Suprapubic skin (tissue), 4 donors: ENCODE results near the gene ZNF814. TPM values are rescaled to one million over a fixed set of nuclear protein-coding genes. Genes with fewer than 3 reads are reported as not detected.

Experiments
- DNase-seq, 2 donors: peaks; one replicate each; pipeline ENCODE4 v3.0.0-alpha.2; 2019; ENCODE audit warnings: low spot score in 2 of 2
- H3K27ac ChIP-seq: fragments of 200-600 bp; sonication (generic); one replicate; pipeline ENCODE4 v1.5.1; 2019
- H3K27me3 ChIP-seq: fragments of 200-600 bp; sonication (generic); one replicate; pipeline ENCODE4 v1.5.1; 2019
- H3K36me3 ChIP-seq: fragments of 200-600 bp; sonication (generic); one replicate; pipeline ENCODE4 v1.5.1; 2019
- H3K4me1 ChIP-seq: fragments of 200-600 bp; sonication (generic); one replicate; pipeline ENCODE4 v1.5.1; 2019
- H3K4me3 ChIP-seq: fragments of 200-600 bp; sonication (generic); one replicate; pipeline ENCODE4 v1.5.1; 2019; ENCODE audit warnings: mild to moderate bottlenecking
- H3K9me3 ChIP-seq: fragments of 200-600 bp; sonication (generic); one replicate; pipeline ENCODE4 v1.5.1; 2019
- EP300 ChIP-seq: sonication (generic); formaldehyde crosslinking; IDR thresholded peaks from one replicate; pipeline ENCODE4 v1.6.1; 2017; ENCODE audit warnings: antibody characterized with exemption
- POLR2A ChIP-seq, 2 donors: fragments of 450-650 bp; IDR thresholded peaks; one replicate each; pipeline ENCODE4 v1.6.1; 2017; ENCODE audit warnings: antibody characterized with exemption in 2 of 2, mild to moderate bottlenecking in 2 of 2, moderate library complexity in 2 of 2
- POLR2AphosphoS5 ChIP-seq, 3 donors: sonication (generic); formaldehyde crosslinking; IDR thresholded peaks; one replicate each; pipeline ENCODE4 v1.6.1; 2017; ENCODE audit warnings: antibody characterized with exemption in 3 of 3
- WGBS: methylation state at CpG from one replicate; pipeline ENCODE4 v1.1.5; 2018; 5-methylcytosine and 5-hydroxymethylcytosine counted together
- total RNA-seq, 4 donors: library from RNA; depleted of rRNA; stranded (reverse); fragments of >200 nt; gene quantifications; one replicate each; pipeline ENCODE4 v1.1.0, GENCODE V29; 2016
- TF ChIP-seq, protein P1 (sequence below), 2 donors: fragments of 200-600 bp in 1 of 2; fragments of 450-650 bp in 1 of 2; sonication (generic) in 1 of 2; IDR thresholded peaks; one replicate each; pipeline ENCODE4 v1.5.1; 2016 to 2019; ENCODE audit warnings: antibody characterized with exemption in 2 of 2, mild to moderate bottlenecking in 1 of 2, moderate library complexity in 1 of 2

The ZNF814 gene
- total RNA-seq, 4 donors from 2014 or later, result 9.1 to 36.6 (median 18.3) TPM

DNA sequence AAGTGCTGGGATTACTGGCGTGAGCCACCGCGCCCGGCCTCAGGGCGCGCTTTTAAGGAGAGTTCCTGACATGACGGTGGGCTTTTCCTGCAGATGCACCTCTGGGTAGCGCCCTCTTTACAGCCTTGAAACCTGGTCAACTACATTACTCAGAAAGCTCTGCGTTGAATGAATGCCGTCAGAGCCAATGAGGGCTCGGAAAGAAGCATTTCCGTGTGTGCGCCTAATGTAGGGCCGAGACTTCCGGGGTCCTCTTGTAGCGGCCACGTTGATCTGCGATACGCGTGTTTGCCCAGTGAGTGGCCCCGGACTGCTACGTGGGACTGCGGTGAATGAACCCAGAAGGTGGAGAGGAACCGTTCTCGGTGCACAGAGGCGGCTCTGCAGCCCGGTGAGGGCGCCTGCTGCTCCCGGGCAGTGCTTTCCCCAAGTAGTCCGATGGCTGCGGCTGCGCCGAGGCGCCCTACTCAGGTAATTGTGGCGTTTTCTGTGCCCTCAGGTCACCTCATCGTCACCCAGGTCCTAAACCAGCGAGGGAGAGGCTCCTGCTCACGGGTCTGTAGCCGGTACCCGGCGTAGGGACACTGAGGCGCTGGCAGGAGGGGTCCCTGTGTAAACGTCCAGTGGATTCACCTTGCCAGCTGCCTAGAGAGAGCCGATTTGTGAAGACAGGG, 69.2 kb downstream of the ZNF814 start:
- Histone ChIP-seq H3K9me3 (no peaks in the 10 kb centered on the region), H3K27me3 (no peaks in the 10 kb centered on the region), H3K36me3 (no peaks in the 10 kb centered on the region), H3K27ac (peak overlapping the region; percentile 76), H3K4me1 (peaks cover 21% of the 10 kb centered on the region), H3K4me3 (peak overlapping the region; percentile 79)
- TF ChIP-seq EP300 (no peak), POLR2A (IDR thresholded peaks at IDR 0.05) (peak in 1 of 2 donors; percentile 48)
- under 1% methylated on average over 31 of the region's 44 CpGs for WGBS
- peak; percentile 79 to 88 for DNase-seq

DNA sequence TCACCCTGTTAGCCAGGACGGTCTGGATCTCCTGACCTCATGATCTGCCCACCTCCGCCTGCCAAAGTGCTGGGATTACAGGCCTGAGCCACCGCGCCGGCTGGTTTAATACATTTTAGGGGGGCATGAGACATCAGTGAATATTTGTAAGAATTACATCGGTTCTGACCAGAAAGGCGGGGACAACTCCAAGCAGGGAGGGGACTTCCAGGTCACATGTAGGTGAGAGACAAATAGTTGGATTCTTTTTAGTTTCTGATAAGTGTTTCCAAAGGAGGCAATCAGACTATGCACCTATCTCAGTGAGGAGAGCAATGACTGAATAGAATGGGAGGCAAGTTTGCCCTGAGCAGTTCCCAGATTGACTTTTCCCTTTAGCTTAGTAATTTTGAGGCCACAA, 70.5 kb downstream of the ZNF814 start:
- Histone ChIP-seq H3K4me1 (peaks cover 31% of the 10 kb centered on the region), H3K27ac (no peak overlapping the region), H3K27me3 (no peaks in the 10 kb centered on the region), H3K4me3 (no peak overlapping the region), H3K9me3 (no peaks in the 10 kb centered on the region), H3K36me3 (no peaks in the 10 kb centered on the region)
- WGBS, result 92% methylated on average over 7 of the region's 7 CpGs
- DNase-seq, result no peak
- TF ChIP-seq POLR2AphosphoS5 (IDR thresholded peaks at IDR 0.05), result no peak
- TF ChIP-seq, protein P1, sequence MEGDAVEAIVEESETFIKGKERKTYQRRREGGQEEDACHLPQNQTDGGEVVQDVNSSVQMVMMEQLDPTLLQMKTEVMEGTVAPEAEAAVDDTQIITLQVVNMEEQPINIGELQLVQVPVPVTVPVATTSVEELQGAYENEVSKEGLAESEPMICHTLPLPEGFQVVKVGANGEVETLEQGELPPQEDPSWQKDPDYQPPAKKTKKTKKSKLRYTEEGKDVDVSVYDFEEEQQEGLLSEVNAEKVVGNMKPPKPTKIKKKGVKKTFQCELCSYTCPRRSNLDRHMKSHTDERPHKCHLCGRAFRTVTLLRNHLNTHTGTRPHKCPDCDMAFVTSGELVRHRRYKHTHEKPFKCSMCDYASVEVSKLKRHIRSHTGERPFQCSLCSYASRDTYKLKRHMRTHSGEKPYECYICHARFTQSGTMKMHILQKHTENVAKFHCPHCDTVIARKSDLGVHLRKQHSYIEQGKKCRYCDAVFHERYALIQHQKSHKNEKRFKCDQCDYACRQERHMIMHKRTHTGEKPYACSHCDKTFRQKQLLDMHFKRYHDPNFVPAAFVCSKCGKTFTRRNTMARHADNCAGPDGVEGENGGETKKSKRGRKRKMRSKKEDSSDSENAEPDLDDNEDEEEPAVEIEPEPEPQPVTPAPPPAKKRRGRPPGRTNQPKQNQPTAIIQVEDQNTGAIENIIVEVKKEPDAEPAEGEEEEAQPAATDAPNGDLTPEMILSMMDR (IDR thresholded peaks at IDR 0.05), result no peak
- TF ChIP-seq POLR2A (IDR thresholded peaks at IDR 0.05), result no peak
- TF ChIP-seq EP300, result no peak

DNA sequence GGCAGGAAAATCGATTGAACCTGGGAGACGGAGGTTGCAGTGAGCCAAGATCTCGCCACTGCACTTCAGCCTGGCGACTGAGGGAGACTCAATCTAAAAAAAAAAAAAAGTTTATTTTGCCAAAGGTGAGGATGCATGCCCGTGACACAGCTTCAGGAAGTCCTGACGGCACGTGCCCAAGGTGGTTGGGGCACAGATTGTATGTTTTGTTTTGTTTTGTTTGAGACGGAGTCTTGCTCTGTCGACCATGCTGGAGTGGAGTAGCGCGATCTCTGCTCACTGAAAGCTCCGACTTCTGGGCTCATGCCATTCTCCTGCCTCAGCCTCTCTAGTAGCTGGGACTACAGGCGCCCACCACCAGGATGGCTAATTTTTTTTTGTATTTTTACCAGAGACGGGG, 70.9 kb downstream of the ZNF814 start:
- 94% methylated on average over 14 of the region's 14 CpGs for WGBS
- no peaks in the 10 kb centered on the region for H3K9me3 ChIP-seq
- H3K27me3 ChIP-seq, result no peaks in the 10 kb centered on the region
- H3K4me3 ChIP-seq, result no peak overlapping the region
- DNase-seq, result no peak
- no peaks in the 10 kb centered on the region for H3K36me3 ChIP-seq
- TF ChIP-seq POLR2A (IDR thresholded peaks at IDR 0.05), result no peak
- no peak for TF ChIP-seq EP300
- TF ChIP-seq POLR2AphosphoS5 (IDR thresholded peaks at IDR 0.05), result no peak
- TF ChIP-seq, protein P1 (IDR thresholded peaks at IDR 0.05), result no peak
- H3K4me1 ChIP-seq, result peaks cover 34% of the 10 kb centered on the region
- H3K27ac ChIP-seq, result no peak overlapping the region

DNA sequence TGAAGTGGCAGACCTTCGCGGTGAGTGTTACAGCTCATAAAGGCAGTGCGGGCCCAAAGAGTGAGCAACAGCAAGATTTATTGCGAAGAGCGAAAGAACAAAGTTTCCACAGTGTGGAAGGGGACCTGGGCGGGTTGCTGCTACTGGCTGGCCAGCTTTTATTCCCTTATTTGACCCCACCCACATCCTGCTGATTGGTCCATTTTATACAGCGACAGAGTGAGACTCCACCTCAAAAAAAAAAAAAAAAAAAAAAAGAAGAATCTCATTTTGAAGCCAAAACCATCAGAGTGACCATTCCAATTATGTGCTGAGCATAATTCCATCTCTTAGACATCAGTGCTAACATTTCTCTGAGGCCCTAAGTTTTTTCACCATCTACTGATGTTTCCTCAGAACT, 72.2 kb downstream of the ZNF814 start:
- no peak for TF ChIP-seq EP300
- TF ChIP-seq, protein P1 (IDR thresholded peaks at IDR 0.05), result no peak
- TF ChIP-seq POLR2AphosphoS5 (IDR thresholded peaks at IDR 0.05), result no peak
- TF ChIP-seq POLR2A (IDR thresholded peaks at IDR 0.05), result no peak
- 87% methylated on average over 7 of the region's 7 CpGs for WGBS
- Histone ChIP-seq H3K36me3 (peaks cover 5% of the 10 kb centered on the region), H3K4me3 (no peak overlapping the region), H3K4me1 (peaks cover 39% of the 10 kb centered on the region), H3K9me3 (no peaks in the 10 kb centered on the region), H3K27ac (no peak overlapping the region), H3K27me3 (no peaks in the 10 kb centered on the region)
- DNase-seq, result no peak

DNA sequence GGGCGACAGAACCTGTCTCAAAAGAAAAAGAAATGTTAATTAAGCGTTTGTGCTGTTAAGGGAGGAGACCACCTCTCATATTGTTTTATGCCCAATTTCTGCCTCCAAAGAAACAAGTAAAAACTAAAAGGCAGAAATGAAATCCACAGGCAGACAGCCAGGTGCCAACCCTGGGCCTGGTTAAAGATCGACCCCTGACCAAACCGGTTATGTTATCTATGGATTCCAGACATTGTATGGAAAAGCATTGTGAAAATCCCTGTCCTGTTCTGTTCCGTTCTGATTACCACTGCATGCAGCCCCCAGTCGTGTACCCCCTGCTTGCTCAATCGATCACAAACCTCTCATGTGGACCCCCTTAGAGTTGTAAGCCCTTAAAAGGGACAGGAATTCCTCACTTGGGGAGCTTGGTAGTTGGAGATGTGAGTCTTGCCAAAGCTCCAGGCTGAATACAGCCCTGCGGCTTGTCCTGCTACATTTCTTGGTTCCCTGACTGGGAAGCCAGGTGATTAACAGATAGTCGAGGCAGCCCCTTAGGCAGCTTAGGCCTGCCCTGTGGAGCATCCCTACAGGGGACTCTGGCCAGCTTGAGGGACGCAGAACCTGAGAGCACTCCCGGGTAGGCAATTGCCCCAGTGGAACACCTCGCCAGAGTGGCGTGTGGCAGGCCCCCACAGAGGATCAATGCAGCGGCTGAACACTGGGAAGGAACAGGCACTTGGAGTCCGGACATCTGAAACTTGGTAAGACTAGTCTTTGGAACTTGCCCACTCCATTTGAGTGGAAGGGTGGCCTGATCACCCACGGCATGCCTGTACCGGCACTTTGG, 73.4 kb downstream of the ZNF814 start:
- 81% methylated on average over 13 of the region's 17 CpGs for WGBS
- H3K9me3 ChIP-seq, result no peaks in the 10 kb centered on the region
- TF ChIP-seq POLR2AphosphoS5 (IDR thresholded peaks at IDR 0.05) (no peak), POLR2A (IDR thresholded peaks at IDR 0.05) (no peak), EP300 (no peak)
- TF ChIP-seq, protein P1 (IDR thresholded peaks at IDR 0.05), result no peak
- H3K36me3 ChIP-seq, result peaks cover 10% of the 10 kb centered on the region
- H3K4me1 ChIP-seq, result peaks cover 32% of the 10 kb centered on the region
- peak overlapping the region; percentile 87 for H3K4me3 ChIP-seq
- peak in 1 of 2 donors; percentile 43 for DNase-seq
- no peaks in the 10 kb centered on the region for H3K27me3 ChIP-seq
- no peak overlapping the region for H3K27ac ChIP-seq
